VCaP (cell line): ENCODE results near the gene PRRT3.

Experiments used
- H3K27ac ChIP-seq: fragments of 450-650 bp; 2 replicates; pipeline ENCODE4 v1.5.1; 2017
- TF ChIP-seq, protein P1 (sequence below): fragments of 450-650 bp; conservative IDR thresholded peaks from 2 replicates; pipeline ENCODE4 v1.5.1; 2017; ENCODE audit warnings: mild to moderate bottlenecking, moderate library complexity

The PRRT3 gene

DNA sequence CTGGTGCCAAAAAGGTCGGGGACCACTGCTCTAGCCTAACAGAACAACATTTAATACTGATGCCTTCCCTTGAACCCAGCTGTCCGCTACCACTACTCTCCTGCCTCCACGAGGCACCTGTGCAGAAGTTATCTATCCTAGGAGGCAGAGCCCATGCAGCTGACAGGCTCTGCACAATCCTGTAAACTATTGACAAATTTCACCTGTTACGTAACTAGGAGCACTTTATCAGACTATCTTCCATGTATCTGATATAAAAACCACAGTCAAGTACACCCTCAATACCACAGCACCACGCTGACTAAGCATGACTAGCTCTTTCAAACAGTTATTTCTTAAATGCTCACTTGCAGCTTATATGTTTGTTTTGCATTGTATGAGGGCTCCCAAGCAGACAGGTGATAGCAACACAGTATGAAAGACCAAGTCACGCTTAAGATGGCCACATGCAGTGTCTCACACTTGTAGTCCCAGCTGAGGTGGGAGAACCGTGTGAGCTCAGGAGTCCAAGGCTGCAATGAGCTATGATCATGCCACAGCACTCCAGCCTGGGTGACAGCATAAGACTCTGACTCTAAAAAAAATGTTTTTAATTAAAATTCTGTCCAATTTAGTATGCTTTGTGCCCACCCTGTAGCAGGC, 39.8 kb downstream of the PRRT3 start:
- H3K27ac ChIP-seq, result no peak overlapping the region

DNA sequence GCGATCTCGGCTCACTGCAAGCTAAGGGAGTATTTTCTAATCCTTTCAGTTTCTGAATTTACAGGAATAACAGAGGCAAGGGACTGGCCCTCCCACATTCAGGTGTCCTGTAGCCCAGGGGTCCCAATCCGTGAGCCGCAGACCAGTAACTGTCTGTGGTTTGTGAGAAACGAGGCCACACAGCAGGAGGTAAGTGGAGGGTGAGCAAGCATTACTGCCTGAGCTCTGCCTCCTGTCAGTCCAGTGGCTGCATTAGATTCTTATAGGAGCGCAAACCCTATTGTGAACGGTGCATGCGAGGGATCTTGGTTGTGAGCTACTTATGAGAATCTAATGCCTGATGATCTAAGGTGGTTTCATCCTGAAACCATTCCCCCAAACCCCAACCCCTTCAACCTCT, 40.3 kb downstream of the PRRT3 start:
- H3K27ac ChIP-seq, result no peak overlapping the region
- TF ChIP-seq, protein P1, sequence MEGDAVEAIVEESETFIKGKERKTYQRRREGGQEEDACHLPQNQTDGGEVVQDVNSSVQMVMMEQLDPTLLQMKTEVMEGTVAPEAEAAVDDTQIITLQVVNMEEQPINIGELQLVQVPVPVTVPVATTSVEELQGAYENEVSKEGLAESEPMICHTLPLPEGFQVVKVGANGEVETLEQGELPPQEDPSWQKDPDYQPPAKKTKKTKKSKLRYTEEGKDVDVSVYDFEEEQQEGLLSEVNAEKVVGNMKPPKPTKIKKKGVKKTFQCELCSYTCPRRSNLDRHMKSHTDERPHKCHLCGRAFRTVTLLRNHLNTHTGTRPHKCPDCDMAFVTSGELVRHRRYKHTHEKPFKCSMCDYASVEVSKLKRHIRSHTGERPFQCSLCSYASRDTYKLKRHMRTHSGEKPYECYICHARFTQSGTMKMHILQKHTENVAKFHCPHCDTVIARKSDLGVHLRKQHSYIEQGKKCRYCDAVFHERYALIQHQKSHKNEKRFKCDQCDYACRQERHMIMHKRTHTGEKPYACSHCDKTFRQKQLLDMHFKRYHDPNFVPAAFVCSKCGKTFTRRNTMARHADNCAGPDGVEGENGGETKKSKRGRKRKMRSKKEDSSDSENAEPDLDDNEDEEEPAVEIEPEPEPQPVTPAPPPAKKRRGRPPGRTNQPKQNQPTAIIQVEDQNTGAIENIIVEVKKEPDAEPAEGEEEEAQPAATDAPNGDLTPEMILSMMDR, result no peak

More for the DNA sequence above, 39.8 kb downstream of the PRRT3 start:
- TF ChIP-seq, protein P1, result no peak

DNA sequence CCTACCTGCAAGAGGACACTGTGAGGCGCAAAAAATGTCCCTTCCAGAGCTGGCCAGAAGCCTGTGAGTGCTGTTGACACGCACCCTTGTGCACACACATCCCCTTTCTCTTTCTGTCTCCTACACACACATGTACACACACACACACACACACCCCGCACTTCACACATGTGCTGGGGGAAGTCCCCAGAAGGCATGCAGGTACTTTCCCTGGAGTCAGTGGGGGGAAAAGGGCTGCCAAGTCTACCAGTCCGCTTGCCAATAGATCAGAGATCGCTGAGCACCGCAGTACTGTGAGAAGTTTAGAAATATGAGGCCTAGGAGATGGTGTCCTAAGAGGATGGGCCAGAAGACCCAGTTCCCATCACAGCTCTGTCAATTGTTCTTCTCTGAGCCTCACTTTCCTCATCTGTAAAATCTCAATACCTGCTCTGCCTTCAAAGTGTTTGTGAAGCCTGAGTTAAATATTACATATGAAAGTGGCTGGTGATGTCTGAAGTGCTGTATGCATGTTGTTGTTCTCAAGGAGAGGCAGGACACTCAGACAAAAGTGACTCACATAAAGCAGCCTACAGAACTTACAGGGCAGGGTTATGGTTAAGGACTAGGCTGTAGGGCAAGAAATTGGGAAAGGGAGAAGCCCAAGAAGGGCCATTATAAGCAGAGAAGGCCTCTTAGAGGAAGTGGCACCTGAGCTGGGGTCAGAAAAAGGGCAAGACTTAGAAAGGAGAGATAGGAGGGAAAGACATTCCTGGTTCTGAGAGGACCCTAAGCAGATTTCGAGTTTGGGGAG, 42.8 kb downstream of the PRRT3 start:
- TF ChIP-seq, protein P1, result no peak
- H3K27ac ChIP-seq, result no peak overlapping the region

DNA sequence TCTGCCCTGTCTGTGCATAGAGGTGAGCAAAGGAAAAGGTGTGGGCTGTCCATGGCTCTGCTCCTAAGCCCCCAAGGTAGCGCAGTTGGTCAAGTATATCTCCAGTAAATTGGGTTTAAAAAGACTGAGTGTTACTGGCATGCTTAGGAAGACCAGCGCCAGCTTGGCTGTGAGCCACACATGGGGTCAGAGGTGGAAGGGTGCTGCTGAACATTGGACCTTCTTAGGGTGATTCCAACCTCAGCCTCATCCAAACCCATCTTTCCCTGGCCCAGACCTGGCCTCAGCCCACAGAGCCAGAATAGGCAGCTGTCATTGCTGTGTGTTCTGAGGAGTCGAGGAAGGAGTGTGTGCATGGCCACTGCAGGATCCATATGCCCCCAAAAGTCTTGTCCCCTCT, 43.9 kb downstream of the PRRT3 start:
- H3K27ac ChIP-seq, result no peak overlapping the region
- TF ChIP-seq, protein P1, result no peak

DNA sequence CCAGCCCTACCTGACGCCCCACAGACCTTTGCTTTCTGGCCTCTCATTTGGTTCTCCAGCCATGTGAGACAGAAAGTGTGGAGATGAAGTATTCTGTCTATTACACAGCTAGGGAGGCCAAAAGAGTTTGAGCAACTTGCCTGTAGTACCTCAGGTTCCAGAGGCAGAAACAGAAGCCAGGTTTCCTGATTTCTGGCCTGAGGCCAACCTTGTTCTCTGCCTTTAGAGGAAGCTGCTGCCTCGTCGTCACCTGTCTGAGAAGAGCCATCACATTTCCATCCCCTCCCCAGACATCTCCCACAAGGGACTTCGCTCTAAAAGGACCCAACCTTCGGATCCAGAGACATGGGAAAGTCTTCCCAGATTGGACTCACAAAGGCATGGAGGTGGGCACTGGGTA, 45.7 kb downstream of the PRRT3 start:
- no peak overlapping the region for H3K27ac ChIP-seq
- TF ChIP-seq, protein P1, result no peak

DNA sequence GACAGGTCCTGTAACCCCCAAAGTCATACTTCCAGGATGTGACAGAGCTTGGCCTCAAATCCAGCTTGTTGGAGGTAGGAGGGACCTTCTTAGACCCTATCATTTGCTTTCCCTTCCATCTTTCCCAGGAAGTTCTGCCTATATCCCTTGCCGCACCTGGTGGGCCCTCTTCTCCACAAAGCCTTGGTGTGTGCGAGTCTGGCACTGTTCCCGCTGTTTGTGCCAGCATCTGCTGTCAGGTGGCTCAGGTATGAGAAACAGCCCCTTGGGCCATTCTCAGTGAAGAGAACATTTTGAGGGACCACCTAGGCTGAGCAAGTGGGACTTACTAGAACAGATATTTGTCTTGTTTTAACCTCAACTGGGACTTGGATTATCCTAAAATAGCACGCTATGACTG, 48.3 kb downstream of the PRRT3 start:
- no peak overlapping the region for H3K27ac ChIP-seq
- TF ChIP-seq, protein P1, result no peak

DNA sequence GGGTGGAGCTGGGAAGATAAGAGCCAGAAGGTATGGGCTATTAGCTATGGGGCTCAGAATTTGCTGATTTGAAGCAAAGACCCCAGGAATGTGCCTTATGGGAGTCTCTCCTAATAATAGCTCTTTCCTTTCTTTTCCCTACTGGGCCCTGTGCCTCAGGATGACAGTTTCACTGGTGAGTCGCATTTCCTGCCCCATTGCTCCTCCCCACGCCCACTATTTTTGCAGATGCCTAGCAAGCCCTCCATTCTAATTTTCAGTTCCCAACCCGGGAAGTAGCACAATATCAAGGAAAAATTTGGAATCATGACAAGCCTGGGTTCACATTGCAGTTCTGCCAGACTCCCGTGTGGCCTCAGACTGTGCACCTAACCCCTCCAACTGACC, 49.0 kb downstream of the PRRT3 start:
- TF ChIP-seq, protein P1, result no peak
- no peak overlapping the region for H3K27ac ChIP-seq
